Prostate gland (tissue), 2 donors: Measurements from ENCODE around the gene MORN1.

ENCODE experiments used
- CTCF ChIP-seq, 4 experiments: fragments of 200-600 bp in 2 of 4; fragments of 450-650 bp in 2 of 4; sonication (generic) in 2 of 4; IDR thresholded peaks; 1 replicate in 3 of 4; 2 replicates in 1 of 4; pipeline ENCODE4 v1.5.1; 2016 to 2019; ENCODE audit warnings: antibody characterized with exemption in 4 of 4, mild to moderate bottlenecking in 2 of 4, moderate library complexity in 2 of 4
- POLR2A ChIP-seq: fragments of 450-650 bp; IDR thresholded peaks from one replicate; pipeline ENCODE4 v1.6.1; 2016; ENCODE audit warnings: antibody characterized with exemption, mild to moderate bottlenecking
- POLR2AphosphoS5 ChIP-seq: sonication (generic); formaldehyde crosslinking; IDR thresholded peaks from one replicate; pipeline ENCODE4 v1.6.1; 2017; ENCODE audit warnings: antibody characterized with exemption

DNA sequence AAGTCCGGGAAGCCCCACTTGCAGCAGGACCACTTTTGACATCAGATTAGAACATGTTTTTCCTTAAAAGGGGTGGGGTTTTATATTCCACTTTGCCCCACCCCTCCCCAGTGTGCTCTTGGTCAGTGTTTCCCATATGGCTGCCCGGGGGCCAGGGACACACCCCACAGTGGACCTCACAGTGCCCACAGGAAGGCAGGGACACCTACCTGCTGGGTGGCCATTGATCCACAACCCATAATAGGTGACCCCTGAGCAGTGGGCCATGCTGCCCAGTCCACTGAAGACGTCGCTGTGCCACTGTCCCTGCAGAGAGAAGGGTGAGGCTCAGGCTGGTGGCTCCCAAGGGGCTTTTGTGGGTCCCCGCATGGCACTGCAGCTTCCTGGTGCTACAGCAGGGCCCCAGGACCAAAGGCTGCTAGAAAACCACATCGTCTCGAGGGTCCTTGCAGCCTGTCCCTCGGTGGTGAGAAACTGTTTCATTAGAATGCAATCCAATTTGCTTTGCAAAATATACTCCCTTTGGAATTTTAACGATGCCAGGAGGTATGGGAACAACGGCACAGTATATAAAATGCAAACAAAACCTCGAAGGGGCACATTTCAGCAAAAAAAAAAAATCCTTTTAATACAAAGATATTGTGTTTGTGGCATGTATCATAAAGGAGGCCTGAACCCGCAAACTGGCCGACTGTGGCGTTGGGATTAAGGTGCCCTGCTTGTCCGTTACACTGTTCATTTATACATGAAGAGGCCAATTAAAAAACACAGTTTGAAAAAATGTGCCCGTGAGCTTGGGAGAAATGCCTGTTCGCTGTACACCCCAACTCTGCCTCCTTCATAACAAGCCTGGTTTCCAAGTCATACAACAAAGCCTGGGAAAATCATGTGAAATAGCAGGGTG is 16.9 kb downstream of the MORN1 start:
- TF ChIP-seq CTCF (IDR thresholded peaks at IDR 0.05) (no peak), POLR2A (no peak), POLR2AphosphoS5 (no peak)
